H1 (cell line): ENCODE measurements around the gene GAS6. TPM values are rescaled to one million over a fixed set of nuclear protein-coding genes. Genes with fewer than 3 reads are reported as not detected.

Source experiments
- CTCF ChIA-PET: fragments of 300-600 bp; sonication (Branson Sonifier 250); formaldehyde crosslinking; loops from one replicate; lab custom pipeline; 2021; ENCODE audit not compliant: partially characterized antibody; lab: Charles Lee
- POLR2A ChIA-PET: fragments of 300-600 bp; sonication (Branson Sonifier 250); formaldehyde crosslinking; loops from one replicate; lab custom pipeline; 2021; ENCODE audit warnings: inconsistent platforms; ENCODE audit not compliant: partially characterized antibody; lab: Charles Lee
- DNase-seq, 2 experiments: peaks; one replicate each; pipeline versions ENCODE4 v3.0.0 to v3.0.0-alpha.2; 2010 to 2022; ENCODE audit warnings: low spot score in 2 of 2, low read depth in 1 of 2, mixed read lengths in 1 of 2
- FAIRE-seq: peaks from 2 replicates; lab custom pipeline; 2011; peaks lifted over from hg19 to GRCh38; lab: Jason Lieb, UNC
- H2AFZ ChIP-seq: 2 replicates; pipeline ENCODE4 v1.8.1; 2012; ENCODE audit warnings: low read length, inconsistent platforms
- H2AK5ac ChIP-seq: 2 replicates; pipeline ENCODE4 v1.6.1; 2013; ENCODE audit warnings: low read depth, low read length
- H2BK120ac ChIP-seq: replicated peaks from 2 replicates; pipeline ENCODE3; 2013; ENCODE audit warnings: low read depth, low read length, inconsistent platforms
- H2BK12ac ChIP-seq: 2 replicates; pipeline ENCODE4 v1.6.1; 2013; ENCODE audit warnings: low read depth, low read length
- H2BK15ac ChIP-seq: 2 replicates; pipeline ENCODE4 v1.6.1; 2013; ENCODE audit warnings: low read length
- H2BK20ac ChIP-seq: 2 replicates; pipeline ENCODE4 v1.6.1; 2013; ENCODE audit warnings: low read length
- H2BK5ac ChIP-seq: 2 replicates; pipeline ENCODE4 v1.6.1; 2013; ENCODE audit warnings: low read depth, low read length
- H3K14ac ChIP-seq: 2 replicates; pipeline ENCODE4 v1.6.1; 2013; ENCODE audit warnings: inconsistent platforms; ENCODE audit not compliant: insufficient read length
- H3K18ac ChIP-seq: 2 replicates; pipeline ENCODE4 v1.6.1; 2013; ENCODE audit warnings: low read length; ENCODE audit errors: extremely low read depth
- H3K23ac ChIP-seq: 2 replicates; pipeline ENCODE4 v1.6.1; 2013; ENCODE audit warnings: inconsistent platforms; ENCODE audit not compliant: insufficient read length
- H3K23me2 ChIP-seq: 2 replicates; pipeline ENCODE4 v1.6.1; 2013; ENCODE audit warnings: low read depth, low read length
- H3K27ac ChIP-seq: 2 replicates; pipeline ENCODE4 v1.6.1; 2011; ENCODE audit warnings: low read depth, low read length, inconsistent platforms
- H3K27me3 ChIP-seq, 4 experiments: replicated peaks in 1 of 4; 1 replicate in 1 of 4; 2 replicates in 3 of 4; pipeline versions ENCODE4 v1.6.1 to v1.8.1; 2011 to 2013; ENCODE audit warnings: low read length in 3 of 4, mild to moderate bottlenecking in 3 of 4, inconsistent platforms in 2 of 4, mixed read lengths in 2 of 4, moderate library complexity in 1 of 4; ENCODE audit not compliant: control insufficient read depth in 3 of 4, insufficient read depth in 3 of 4; ENCODE audit errors: extremely low read depth in 1 of 4
- H3K36me3 ChIP-seq, 4 experiments: 2 replicates each; pipeline versions ENCODE4 v1.6.1 to v1.8.1; 2011 to 2013; ENCODE audit warnings: mild to moderate bottlenecking in 4 of 4, low read length in 3 of 4, moderate library complexity in 2 of 4, control low read depth in 1 of 4, inconsistent platforms in 1 of 4; ENCODE audit not compliant: insufficient read depth in 4 of 4, control insufficient read depth in 2 of 4
- H3K4ac ChIP-seq: replicated peaks from 2 replicates; pipeline ENCODE3; 2013; ENCODE audit warnings: low read length, low read depth, mixed read lengths, inconsistent platforms; ENCODE audit not compliant: insufficient read length
- H3K4me1 ChIP-seq, 4 experiments: replicated peaks in 1 of 4; 1 replicate in 1 of 4; 2 replicates in 3 of 4; pipeline versions ENCODE4 v1.6.1 to v1.8.1; 2011 to 2013; ENCODE audit warnings: low read length in 3 of 4, inconsistent platforms in 2 of 4, mixed read lengths in 1 of 4; ENCODE audit not compliant: insufficient read depth in 4 of 4, control insufficient read depth in 3 of 4
- H3K4me2 ChIP-seq, 2 experiments: 2 replicates each; pipeline versions ENCODE4 v1.6.1 to v1.8.1; 2011 to 2013; ENCODE audit warnings: low read depth in 2 of 2, low read length in 2 of 2, control low read depth in 1 of 2, inconsistent platforms in 1 of 2, mild to moderate bottlenecking in 1 of 2; ENCODE audit not compliant: insufficient read depth in 1 of 2
- H3K4me3 ChIP-seq, 4 experiments: fragments of 200-600, 300-600 bp in 1 of 4; sonication (generic), shearing (Covaris generic), sonication (Bioruptor Twin) in 1 of 4; 2 replicates each; pipeline versions ENCODE4 v1.5.1 to v1.8.1; 2011 to 2016; ENCODE audit warnings: low read length in 4 of 4, low read depth in 3 of 4, control low read depth in 2 of 4, inconsistent platforms in 2 of 4, mild to moderate bottlenecking in 2 of 4, mixed read lengths in 1 of 4, moderate library complexity in 1 of 4; ENCODE audit not compliant: insufficient read depth in 2 of 4; ENCODE audit errors: extremely low read depth in 1 of 4
- H3K56ac ChIP-seq: replicated peaks from 2 replicates; pipeline ENCODE3; 2013; ENCODE audit warnings: low read depth, mild to moderate bottlenecking, mixed read lengths, low read length, inconsistent platforms; ENCODE audit not compliant: insufficient read length
- H3K79me1 ChIP-seq: 2 replicates; pipeline ENCODE4 v1.6.1; 2013; ENCODE audit warnings: low read depth, low read length, control low read depth
- H3K79me2 ChIP-seq, 2 experiments: 2 replicates each; pipeline versions ENCODE4 v1.6.1 to v1.8.1; 2012 to 2013; ENCODE audit warnings: low read length in 2 of 2, mild to moderate bottlenecking in 2 of 2, inconsistent platforms in 1 of 2; ENCODE audit not compliant: insufficient read depth in 2 of 2, control insufficient read depth in 1 of 2
- H3K9ac ChIP-seq, 4 experiments: replicated peaks in 1 of 4; 1 replicate in 1 of 4; 2 replicates in 3 of 4; pipeline versions ENCODE4 v1.6.1 to v1.8.1; 2011 to 2013; ENCODE audit warnings: low read depth in 3 of 4, low read length in 3 of 4, control low read depth in 2 of 4, mild to moderate bottlenecking in 2 of 4, moderate library complexity in 2 of 4, inconsistent platforms in 1 of 4; ENCODE audit errors: extremely low read depth in 1 of 4
- H3K9me3 ChIP-seq, 2 experiments: 2 replicates each; pipeline versions ENCODE4 v1.6.1 to v1.8.1; 2012 to 2013; ENCODE audit warnings: mild to moderate bottlenecking in 2 of 2, moderate library complexity in 2 of 2, control low read depth in 1 of 2, inconsistent platforms in 1 of 2, low read depth in 1 of 2, low read length in 1 of 2, mixed read lengths in 1 of 2; ENCODE audit not compliant: insufficient read depth in 2 of 2
- H4K20me1 ChIP-seq, 2 experiments: replicated peaks in 1 of 2; 2 replicates each; pipeline versions ENCODE3 to v1.8.1; 2011 to 2013; ENCODE audit warnings: inconsistent platforms in 2 of 2, low read length in 2 of 2, mild to moderate bottlenecking in 1 of 2; ENCODE audit not compliant: insufficient read depth in 2 of 2, control insufficient read depth in 1 of 2
- H4K5ac ChIP-seq: 2 replicates; pipeline ENCODE4 v1.6.1; 2013; ENCODE audit warnings: low read length, low read depth, mixed read lengths, inconsistent platforms; ENCODE audit not compliant: insufficient read length
- H4K8ac ChIP-seq: 2 replicates; pipeline ENCODE4 v1.8.0; 2013; ENCODE audit warnings: mild to moderate bottlenecking, moderate library complexity, low read length, inconsistent platforms; ENCODE audit not compliant: insufficient read depth; ENCODE audit errors: extremely low read depth
- H4K91ac ChIP-seq: replicated peaks from 2 replicates; pipeline ENCODE3; 2013; ENCODE audit warnings: low read length, mixed read lengths, inconsistent platforms; ENCODE audit not compliant: insufficient read length
- CBX8 ChIP-seq: fragments of 300-800, 300-1000 bp; sonication (generic); IDR thresholded peaks from 2 replicates; pipeline ENCODE4 v1.7.1; 2016; ENCODE audit warnings: low read depth, low read length, borderline replicate concordance
- CHD2 ChIP-seq: IDR thresholded peaks from 2 replicates; pipeline ENCODE4 v1.6.1; 2012; ENCODE audit warnings: low read length, improper control_type of control experiment
- GABPA ChIP-seq: IDR thresholded peaks from 2 replicates; pipeline ENCODE4 v1.6.1; 2011; ENCODE audit warnings: mild to moderate bottlenecking, low read length, moderate library complexity, borderline replicate concordance; ENCODE audit not compliant: insufficient read depth
- RAD21 ChIP-seq, 2 experiments: IDR thresholded peaks in 1 of 2; conservative IDR thresholded peaks in 1 of 2; 2 replicates each; pipeline ENCODE4 v1.6.1; 2011; ENCODE audit warnings: low read depth in 2 of 2, low read length in 2 of 2, improper control_type of control experiment in 1 of 2, inconsistent platforms in 1 of 2, mild to moderate bottlenecking in 1 of 2, moderate library complexity in 1 of 2
- SIX5 ChIP-seq: IDR thresholded peaks from 2 replicates; pipeline ENCODE4 v1.6.1; 2011; ENCODE audit warnings: mild to moderate bottlenecking, low read depth, low read length
- SP4 ChIP-seq: IDR thresholded peaks from 2 replicates; pipeline ENCODE4 v1.6.1; 2012; ENCODE audit warnings: low read length, inconsistent platforms
- SRF ChIP-seq: IDR thresholded peaks from 2 replicates; pipeline ENCODE4 v1.6.1; 2011; ENCODE audit warnings: mild to moderate bottlenecking, low read depth, low read length, moderate library complexity
- ZNF274 ChIP-seq: IDR thresholded peaks from 2 replicates; pipeline ENCODE4 v1.7.0; 2012; ENCODE audit warnings: low read length, borderline replicate concordance; ENCODE audit errors: extremely low read depth
- WGBS, 2 experiments: shearing (Covaris generic) in 1 of 2; methylation state at CpG; one replicate each; pipeline versions ENCODE4 v1.1.6 to v1.1.7; 2013 to 2015; ENCODE audit warnings: low lambda C conversion rate in 2 of 2, mixed read lengths in 2 of 2, inconsistent platforms in 1 of 2, low coverage in 1 of 2, missing lambda C conversion rate in 1 of 2; ENCODE audit not compliant: insufficient replicate concordance in 2 of 2, insufficient coverage in 1 of 2, insufficient read length in 1 of 2; ENCODE audit errors: extremely low coverage in 1 of 2, missing lambda C conversion rate in 1 of 2; 5-methylcytosine and 5-hydroxymethylcytosine counted together
- polyA plus RNA-seq, 7 experiments: library from polyadenylated mRNA; depleted of rRNA in 3 of 7; stranded (reverse) in 5 of 7; unstranded in 2 of 7; fragments of >200 nt in 5 of 7; fragments of 200-250 nt in 2 of 7; gene quantifications; 1 replicate in 5 of 7; 2 replicates in 1 of 7; 4 replicates in 1 of 7; pipeline versions ENCODE4 v1.2.1 to v1.2.3, GENCODE V29; 2011 to 2013; ENCODE audit warnings: missing spikeins in 2 of 7, mixed read lengths in 2 of 7
- total RNA-seq: library from RNA; stranded (reverse); fragmentation: NEBNext Ultra II Directional; extraction: Animal tissue kit (Norgen Biotek cat#: 25700); gene quantifications from 2 replicates; pipeline ENCODE4 v1.2.1, GENCODE V29; 2021
- TF ChIP-seq, protein P1 (sequence below), 3 experiments: IDR thresholded peaks; 1 replicate in 2 of 3; 2 replicates in 1 of 3; pipeline versions ENCODE4 v1.5.1 to v1.6.1; 2011; ENCODE audit warnings: low read length in 3 of 3, mild to moderate bottlenecking in 3 of 3, inconsistent platforms in 2 of 3, low read depth in 1 of 3, moderate library complexity in 1 of 3; ENCODE audit not compliant: insufficient read depth in 1 of 3; ENCODE audit errors: control extremely low read depth in 1 of 3

Gene GAS6
- total and polyA plus RNA-seq, 2 of the 8 experiments (the other 6 are each of a cell fraction or from before 2014, with no cell fraction given): 18.6 to 31.0 TPM

DNA sequence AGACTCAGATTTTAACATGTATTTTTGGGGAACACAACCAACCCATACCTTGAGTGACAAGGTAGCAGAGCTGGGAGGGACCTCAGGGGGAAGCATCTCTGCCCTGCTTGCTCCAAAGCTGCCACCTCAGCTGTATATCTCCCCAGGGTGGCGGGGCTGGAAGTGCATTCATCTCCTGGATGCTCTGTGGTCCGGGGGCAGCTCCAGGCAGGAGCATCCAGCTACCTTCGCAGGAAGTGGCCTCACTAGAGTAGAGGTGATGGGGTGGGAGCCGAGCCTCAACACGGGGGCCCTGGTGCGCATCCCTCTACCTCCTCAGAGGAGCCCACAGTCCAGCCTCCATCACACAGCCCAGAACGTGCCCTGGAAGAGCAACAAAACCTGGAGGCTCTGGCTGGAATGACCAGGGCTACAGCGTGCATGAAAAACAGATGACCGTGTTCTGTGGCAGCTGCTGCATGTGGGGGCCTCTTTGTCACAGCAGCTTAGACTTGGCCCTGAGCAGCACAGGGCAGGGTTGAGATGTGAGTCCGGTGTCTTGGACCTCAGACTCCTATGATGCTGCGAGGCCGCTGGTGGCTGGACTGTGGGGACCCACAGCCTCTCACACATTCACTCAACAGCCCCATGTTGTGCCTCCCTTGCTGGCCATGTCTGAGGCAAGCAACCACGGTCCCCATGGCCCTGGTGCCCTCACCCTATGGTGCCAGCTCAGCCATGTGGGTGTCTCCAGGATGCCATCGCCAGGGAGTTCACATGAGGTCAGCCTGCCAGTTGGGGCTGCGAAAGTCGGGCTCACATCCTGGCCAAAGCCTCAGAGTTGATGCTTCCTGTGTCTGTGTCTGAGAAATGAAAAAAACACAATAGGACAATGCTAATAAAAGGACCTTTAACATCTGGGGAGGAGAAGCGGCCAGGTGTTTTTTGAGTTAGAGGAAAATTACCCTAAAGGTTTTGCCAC, 17.1 kb upstream of the GAS6 start:
- POLR2A ChIA-PET: no interaction called here
- TF ChIP-seq RAD21 (IDR thresholded peaks at IDR 0.05 in 1 of 2, conservative IDR thresholded peaks at IDR 0.05 in 1 of 2; ENCODE audit: low read depth in 2 of 2, low read length in 2 of 2) (no peak), GABPA (no peak), SIX5 (no peak), CBX8 (no peak), SP4 (no peak), SRF (no peak), CHD2 (no peak), ZNF274 (no peak)
- TF ChIP-seq, protein P1, sequence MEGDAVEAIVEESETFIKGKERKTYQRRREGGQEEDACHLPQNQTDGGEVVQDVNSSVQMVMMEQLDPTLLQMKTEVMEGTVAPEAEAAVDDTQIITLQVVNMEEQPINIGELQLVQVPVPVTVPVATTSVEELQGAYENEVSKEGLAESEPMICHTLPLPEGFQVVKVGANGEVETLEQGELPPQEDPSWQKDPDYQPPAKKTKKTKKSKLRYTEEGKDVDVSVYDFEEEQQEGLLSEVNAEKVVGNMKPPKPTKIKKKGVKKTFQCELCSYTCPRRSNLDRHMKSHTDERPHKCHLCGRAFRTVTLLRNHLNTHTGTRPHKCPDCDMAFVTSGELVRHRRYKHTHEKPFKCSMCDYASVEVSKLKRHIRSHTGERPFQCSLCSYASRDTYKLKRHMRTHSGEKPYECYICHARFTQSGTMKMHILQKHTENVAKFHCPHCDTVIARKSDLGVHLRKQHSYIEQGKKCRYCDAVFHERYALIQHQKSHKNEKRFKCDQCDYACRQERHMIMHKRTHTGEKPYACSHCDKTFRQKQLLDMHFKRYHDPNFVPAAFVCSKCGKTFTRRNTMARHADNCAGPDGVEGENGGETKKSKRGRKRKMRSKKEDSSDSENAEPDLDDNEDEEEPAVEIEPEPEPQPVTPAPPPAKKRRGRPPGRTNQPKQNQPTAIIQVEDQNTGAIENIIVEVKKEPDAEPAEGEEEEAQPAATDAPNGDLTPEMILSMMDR (IDR thresholded peaks at IDR 0.05; ENCODE audit: control extremely low read depth in 1 of 3, insufficient read depth in 1 of 3, low read depth in 1 of 3, low read length in 3 of 3): no peak

More for the DNA sequence above, 17.1 kb upstream of the GAS6 start:
- 96% methylated on average over 17 of the region's 17 CpGs; no CpG with 5 or more reads in 1 of the 2 experiments for WGBS, 2 experiments
- no peak overlapping the region for H3K9ac ChIP-seq
- H2BK15ac ChIP-seq: no peak overlapping the region
- H3K27me3 ChIP-seq: no peaks in the 10 kb centered on the region
- H2AK5ac ChIP-seq: no peak overlapping the region
- no peak overlapping the region for H2BK5ac ChIP-seq
- H3K18ac ChIP-seq: no peak overlapping the region; the same call in 1 of the 2 replicates
- H3K4ac ChIP-seq: no peak overlapping the region
- H3K27ac ChIP-seq: no peak overlapping the region
- H2BK20ac ChIP-seq: no peak overlapping the region
- no peak overlapping the region for H3K23ac ChIP-seq
- no peak overlapping the region for H3K14ac ChIP-seq
- no peaks in the 10 kb centered on the region for H3K79me1 ChIP-seq
- no peaks in the 10 kb centered on the region for H3K36me3 ChIP-seq
- H3K79me2 ChIP-seq: no peaks in the 10 kb centered on the region
- no peaks in the 10 kb centered on the region for H3K4me1 ChIP-seq
- no peak overlapping the region for H4K91ac ChIP-seq
- CTCF ChIA-PET: interaction anchor here (1.1 to 1.8 kb wide), 2 partner anchors 10 to 78 kb away, joined by 3 to 4 read pairs; no protein-coding TSS in a partner anchor
- no peak overlapping the region for H2BK120ac ChIP-seq
- H3K23me2 ChIP-seq: no peaks in the 10 kb centered on the region; the same call in 1 of the 2 replicates
- no peaks in the 10 kb centered on the region; a peak in 1 of 4 replicates for H3K9me3 ChIP-seq
- H4K5ac ChIP-seq: no peak overlapping the region
- DNase-seq: no peak
- H4K8ac ChIP-seq: peak overlapping the region; percentile 62; the same call in 1 of the 2 replicates
- no peak for FAIRE-seq
- H3K4me2 ChIP-seq: no peak overlapping the region
- no peak overlapping the region for H2BK12ac ChIP-seq
- no peak overlapping the region for H3K56ac ChIP-seq
- no peak overlapping the region for H2AFZ ChIP-seq
- H3K4me3 ChIP-seq: no peak overlapping the region
- no peaks in the 10 kb centered on the region for H4K20me1 ChIP-seq
